Measurements from ENCODE around the gene CAB39. TPM values are rescaled to one million over a fixed set of nuclear protein-coding genes. Genes with fewer than 3 reads are reported as not detected.
"Not testable (repeated sequence)": the region's sequence is repeated elsewhere in the genome, so short reads cannot be mapped to it uniquely, and the experiment has no call there.

The CAB39 gene
- total RNA-seq, 4 donors from 2014 or later: 70.8 to 97.6 (median 87.4) TPM

DNA sequence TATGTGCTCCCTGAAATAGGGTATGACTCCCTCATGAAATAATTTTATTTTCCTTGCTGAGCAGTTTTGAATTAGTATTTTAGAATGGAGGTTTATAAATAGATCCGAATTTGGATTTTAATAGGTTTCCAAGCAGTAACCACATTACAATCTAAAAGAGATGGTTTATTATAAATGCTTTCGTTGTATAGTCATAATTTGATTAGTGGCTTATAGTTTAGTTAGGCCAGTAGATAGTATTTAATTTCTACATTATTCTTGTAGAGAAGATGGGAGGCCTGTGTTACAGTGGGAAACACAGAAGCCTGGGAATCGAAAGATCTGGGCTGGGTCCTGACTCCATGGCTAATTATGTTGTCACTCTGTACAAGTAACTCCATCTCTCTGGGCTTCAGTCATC, 6.7 kb downstream of the CAB39 start:
- WGBS, 2 donors: 89 to 91% methylated on average over 3 of the region's 3 CpGs
- TF ChIP-seq CTCF (IDR thresholded peaks at IDR 0.05): no peak
- no peak for TF ChIP-seq POLR2A (IDR thresholded peaks at IDR 0.05)
- no peak overlapping the region for H3K4me3 ChIP-seq (replicated peaks in 1 of 3)
- intact Hi-C loops (cut with DNase I): no loop called here
- no peaks in the 10 kb centered on the region for H3K36me3 ChIP-seq
- H3K27ac ChIP-seq: no peak overlapping the region
- peaks cover 28 to 32% of the 10 kb centered on the region in 2 donors for H3K4me1 ChIP-seq
- H3K9me3 ChIP-seq: no peaks in the 10 kb centered on the region
- DNase-seq: no peak
- H3K27me3 ChIP-seq: no peaks in the 10 kb centered on the region

- Histone ChIP-seq H3K36me3 (no peaks in the 10 kb centered on the region), H3K4me3 (replicated peaks in 1 of 3) (no peak overlapping the region), H3K27ac (no peak overlapping the region), H3K9me3 (no peaks in the 10 kb centered on the region), H3K4me1 (peaks cover 18 to 24% of the 10 kb centered on the region in 2 donors), H3K27me3 (no peaks in the 10 kb centered on the region)
- TF ChIP-seq CTCF (IDR thresholded peaks at IDR 0.05) (no peak), POLR2A (IDR thresholded peaks at IDR 0.05) (no peak)
- intact Hi-C loops (cut with DNase I): no loop called here
- DNase-seq: no peak
- WGBS, 2 donors: 72 to 78% methylated on average over 1 of the region's 1 CpG
These were observed 9.1 kb downstream of the CAB39 start for GRCh38 chr2:230721712-230722111.

- H3K4me3 ChIP-seq (replicated peaks in 1 of 3): no peak overlapping the region
- DNase-seq: no peak
- 89 to 96% methylated on average over 4 of the region's 4 CpGs for WGBS, 2 donors
- TF ChIP-seq POLR2A (IDR thresholded peaks at IDR 0.05) (no peak), CTCF (IDR thresholded peaks at IDR 0.05) (no peak)
- H3K27ac ChIP-seq: no peak overlapping the region
- no peaks in the 10 kb centered on the region for H3K36me3 ChIP-seq
- no peaks in the 10 kb centered on the region for H3K27me3 ChIP-seq
- H3K9me3 ChIP-seq: no peaks in the 10 kb centered on the region
- peaks cover 14 to 21% of the 10 kb centered on the region in 2 donors for H3K4me1 ChIP-seq
- intact Hi-C loops (cut with DNase I): no loop called here
These were observed 9.7 kb downstream of the CAB39 start for GRCh38 chr2:230722207-230722885.

- H3K9me3 ChIP-seq: no peaks in the 10 kb centered on the region
- no peak for TF ChIP-seq POLR2A (IDR thresholded peaks at IDR 0.05)
- TF ChIP-seq CTCF (IDR thresholded peaks at IDR 0.05): no peak
- WGBS, 2 donors: 72 to 81% methylated on average over 2 of the region's 2 CpGs
- peaks cover 6 to 12% of the 10 kb centered on the region in 2 donors for H3K4me1 ChIP-seq
- no peak overlapping the region for H3K27ac ChIP-seq
- DNase-seq: no peak
- no peaks in the 10 kb centered on the region for H3K36me3 ChIP-seq
- no peak overlapping the region for H3K4me3 ChIP-seq (replicated peaks in 1 of 3)
- H3K27me3 ChIP-seq: no peaks in the 10 kb centered on the region
- intact Hi-C loops (cut with DNase I): no loop called here
These were observed 10.7 kb downstream of the CAB39 start for GRCh38 chr2:230723363-230723762.

DNA sequence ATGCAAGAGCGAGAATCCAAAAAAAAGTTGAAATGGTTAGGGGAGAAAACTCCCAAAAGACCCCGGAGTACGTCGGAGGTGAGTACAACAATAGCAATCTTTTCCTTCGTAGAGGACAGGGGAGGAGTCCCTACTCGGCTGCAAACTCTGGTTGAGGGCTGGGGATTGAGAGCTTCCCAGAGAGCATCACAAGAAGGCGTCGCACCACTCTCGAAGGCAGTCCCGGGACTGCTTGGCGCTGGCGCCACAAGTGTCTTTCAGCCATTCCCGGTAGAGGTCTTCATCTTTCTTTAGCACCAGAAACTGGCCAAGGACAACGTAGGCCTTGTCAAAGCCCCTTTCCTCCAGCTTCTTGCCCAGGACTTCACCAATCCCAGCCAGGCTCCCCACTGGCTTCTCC, 12.3 kb downstream of the CAB39 start:
- H3K27me3 ChIP-seq; DNase-seq; H3K4me3 ChIP-seq (replicated peaks in 1 of 3); H3K9me3 ChIP-seq; H3K36me3 ChIP-seq; H3K4me1 ChIP-seq; H3K27ac ChIP-seq; intact Hi-C loops (cut with DNase I): not testable (repeated sequence)
- WGBS, 2 donors: 90 to 94% methylated on average over 14 of the region's 14 CpGs
